SK-N-MC (cell line): ENCODE results near the gene ATF1.
"Not testable (repeated sequence)": the region's sequence is repeated elsewhere in the genome, so short reads cannot be mapped to it uniquely, and the experiment has no call there.

Experiments used
- DNase-seq: peaks from one replicate; pipeline ENCODE4 v3.0.0-alpha.2; 2011; ENCODE audit warnings: low read depth, low spot score
- H3K27ac ChIP-seq: fragments of 200-600 bp; sonication (generic); 2 replicates; pipeline ENCODE4 v1.5.1; 2016; ENCODE audit warnings: mixed run types
- H3K36me3 ChIP-seq: fragments of 200-600 bp; sonication (generic); 2 replicates; pipeline ENCODE4 v1.6.1; 2017; ENCODE audit warnings: antibody characterized with exemption, low read length, mixed read lengths; ENCODE audit not compliant: insufficient read depth
- H3K4me3 ChIP-seq: fragments of 200-600 bp; sonication (generic); 2 replicates; pipeline ENCODE4 v1.5.1; 2016
- H3K9ac ChIP-seq: fragments of 200-600 bp; sonication (generic); 2 replicates; pipeline ENCODE4 v1.8.0; 2017; ENCODE audit warnings: mixed run types, mixed read lengths; ENCODE audit not compliant: insufficient read length
- H3K9me3 ChIP-seq: fragments of 200-600 bp; sonication (generic); 2 replicates; pipeline ENCODE4 v1.6.1; 2017; ENCODE audit warnings: low read depth, mild to moderate bottlenecking, antibody characterized with exemption, low read length, moderate library complexity, mixed read lengths
- EZH2 ChIP-seq: fragments of 200-600 bp; sonication (generic); IDR thresholded peaks from one replicate; pipeline ENCODE4 v1.6.1; 2017; ENCODE audit warnings: antibody characterized with exemption
- FOXP2 ChIP-seq: optimal IDR thresholded peaks from 2 replicates; pipeline ENCODE3; 2011; ENCODE audit warnings: mild to moderate bottlenecking, moderate library complexity; ENCODE audit not compliant: insufficient read depth; ENCODE audit errors: extremely low read length, control extremely low read depth
- POLR2AphosphoS5 ChIP-seq: IDR thresholded peaks from 2 replicates; pipeline ENCODE4 v1.6.1; 2012; ENCODE audit warnings: mild to moderate bottlenecking, low read depth, low read length, borderline replicate concordance

The ATF1 gene

GRCh38 chr12:50765095-50765911 lies 1.4 kb downstream of the ATF1 start:
- TF ChIP-seq EZH2 (no peak), FOXP2 (no peak), POLR2AphosphoS5 (no peak)
- Histone ChIP-seq H3K36me3 (peaks cover 7% of the 10 kb centered on the region; the same call in 1 of the 2 replicates), H3K9me3 (no peaks in the 10 kb centered on the region), H3K27ac (no peak overlapping the region), H3K4me3 (peak overlapping the region; percentile 88), H3K9ac (peak overlapping the region; percentile 98)
- DNase-seq: no peak

GRCh38 chr12:50768391-50768790 lies 4.5 kb downstream of the ATF1 start:
- Histone ChIP-seq H3K9ac (no peak overlapping the region), H3K27ac (0 out of 2 replicates have a peak overlapping the region, but pooled peaks have one; percentile 25), H3K36me3 (peaks cover 17% of the 10 kb centered on the region; the same call in 1 of the 2 replicates), H3K9me3 (no peaks in the 10 kb centered on the region), H3K4me3 (no peak overlapping the region)
- TF ChIP-seq POLR2AphosphoS5 (no peak), FOXP2 (no peak), EZH2 (no peak)
- DNase-seq: no peak

- not testable (repeated sequence) for H3K9me3 ChIP-seq, H3K9ac ChIP-seq, H3K27ac ChIP-seq, DNase-seq, H3K4me3 ChIP-seq
- peaks cover 17% of the 10 kb centered on the region; the same call in 1 of the 2 replicates for H3K36me3 ChIP-seq
Observed at GRCh38 chr12:50768813-50769212, 4.9 kb downstream of the ATF1 start.

- no peak for DNase-seq
- H3K4me3 ChIP-seq: no peak overlapping the region
- no peak overlapping the region for H3K27ac ChIP-seq
- no peaks in the 10 kb centered on the region for H3K9me3 ChIP-seq
- TF ChIP-seq POLR2AphosphoS5: no peak
- TF ChIP-seq FOXP2: no peak
- TF ChIP-seq EZH2: no peak
- peaks cover 17% of the 10 kb centered on the region; the same call in 1 of the 2 replicates for H3K36me3 ChIP-seq
- no peak overlapping the region for H3K9ac ChIP-seq
Observed at GRCh38 chr12:50771409-50771808, 7.5 kb downstream of the ATF1 start.

- Histone ChIP-seq H3K9me3 (no peaks in the 10 kb centered on the region), H3K36me3 (peaks cover 17% of the 10 kb centered on the region; the same call in 1 of the 2 replicates), H3K9ac (no peak overlapping the region), H3K27ac (no peak overlapping the region), H3K4me3 (no peak overlapping the region)
- DNase-seq: no peak
- no peak for TF ChIP-seq POLR2AphosphoS5
- TF ChIP-seq EZH2: no peak
- TF ChIP-seq FOXP2: no peak
Observed at GRCh38 chr12:50772470-50772869, 8.6 kb downstream of the ATF1 start.

- no peak overlapping the region for H3K4me3 ChIP-seq
- H3K9me3 ChIP-seq: no peaks in the 10 kb centered on the region
- no peak overlapping the region for H3K27ac ChIP-seq
- DNase-seq: no peak
- H3K36me3 ChIP-seq: peaks cover 17% of the 10 kb centered on the region; the same call in 1 of the 2 replicates
- TF ChIP-seq POLR2AphosphoS5 (no peak), EZH2 (no peak), FOXP2 (no peak)
- no peak overlapping the region for H3K9ac ChIP-seq
Observed at GRCh38 chr12:50772877-50773276, 9.0 kb downstream of the ATF1 start.

GRCh38 chr12:50775251-50775650 lies 11.3 kb downstream of the ATF1 start:
- no peak for TF ChIP-seq FOXP2
- TF ChIP-seq EZH2: no peak
- no peak for TF ChIP-seq POLR2AphosphoS5
- DNase-seq: no peak
- H3K9me3 ChIP-seq: no peaks in the 10 kb centered on the region
- H3K9ac ChIP-seq: no peak overlapping the region
- H3K27ac ChIP-seq: no peak overlapping the region
- peaks cover 14% of the 10 kb centered on the region; the same call in 1 of the 2 replicates for H3K36me3 ChIP-seq
- H3K4me3 ChIP-seq: no peak overlapping the region

- no peak overlapping the region for H3K9ac ChIP-seq
- H3K27ac ChIP-seq: no peak overlapping the region
- peaks cover 16% of the 10 kb centered on the region for H3K36me3 ChIP-seq
- H3K4me3 ChIP-seq: no peak overlapping the region
- H3K9me3 ChIP-seq: no peaks in the 10 kb centered on the region
- TF ChIP-seq POLR2AphosphoS5 (no peak), EZH2 (no peak), FOXP2 (no peak)
- no peak for DNase-seq
Observed at GRCh38 chr12:50776749-50777728, 13.1 kb downstream of the ATF1 start.
